Skeletal muscle cell (primary cell): ENCODE results near the gene METTL14.

Experiments
- DNase-seq: peaks from one replicate; pipeline ENCODE4 v3.0.0-alpha.2; 2010; ENCODE audit warnings: low read depth
- H3K4me3 ChIP-seq: 2 replicates; pipeline ENCODE4 v1.5.1; 2011; ENCODE audit warnings: low read depth, mild to moderate bottlenecking, control low read depth, low read length, moderate library complexity

Gene METTL14

DNA sequence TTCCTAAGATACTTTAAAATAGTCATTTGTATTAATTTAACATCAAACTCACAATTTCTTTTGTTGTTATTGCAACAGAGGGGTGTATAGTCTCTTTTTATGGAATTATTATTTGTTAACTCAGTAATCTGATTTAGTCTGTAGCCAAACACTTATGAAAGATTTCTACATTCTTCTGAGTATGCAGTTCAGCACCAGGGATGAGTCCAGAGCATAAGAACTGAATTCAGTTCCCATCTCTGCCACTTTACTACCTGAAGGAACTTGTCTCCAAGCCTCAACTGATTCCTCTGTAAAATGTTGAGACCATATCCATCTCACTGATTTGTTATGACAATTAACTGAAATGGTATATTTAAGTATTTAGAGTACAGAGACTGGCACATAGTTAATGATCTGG is 45.5 kb downstream of the METTL14 start:
- no peak for DNase-seq
- H3K4me3 ChIP-seq: no peak overlapping the region

DNA sequence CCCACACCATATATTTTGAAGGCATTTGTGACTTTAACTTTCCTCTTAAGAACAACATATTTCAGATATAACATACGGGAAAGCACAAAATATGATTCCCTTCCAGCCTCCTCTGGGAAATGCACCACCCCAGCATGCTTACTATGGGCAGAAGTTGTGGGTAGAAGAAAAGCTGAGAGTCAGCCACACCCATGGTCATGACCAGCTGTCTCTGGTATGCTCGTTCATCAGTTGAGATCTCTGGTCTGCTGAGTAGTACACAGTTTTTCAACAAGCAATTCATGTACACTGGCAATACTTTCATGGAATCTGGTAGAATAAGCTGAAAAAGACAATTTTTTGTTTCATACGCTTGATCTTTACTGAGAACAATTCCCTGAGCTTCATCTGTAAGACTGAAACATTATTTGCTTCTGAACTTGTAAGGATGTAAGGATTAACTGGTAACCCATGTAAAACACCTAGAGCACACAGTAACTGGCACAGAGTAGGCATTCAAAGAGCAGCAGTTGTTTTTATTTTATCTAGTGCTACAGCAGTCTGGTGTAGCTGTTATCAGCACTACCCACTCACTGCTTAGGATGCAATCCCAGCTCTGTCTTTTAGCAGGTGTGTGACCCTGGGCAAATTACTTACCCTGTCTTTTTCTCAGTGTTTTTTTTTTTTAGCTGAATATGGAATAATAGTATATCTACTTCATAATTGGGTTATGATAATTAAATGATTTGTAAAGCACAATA is 47.6 kb downstream of the METTL14 start:
- DNase-seq: no peak
- H3K4me3 ChIP-seq: no peak overlapping the region

DNA sequence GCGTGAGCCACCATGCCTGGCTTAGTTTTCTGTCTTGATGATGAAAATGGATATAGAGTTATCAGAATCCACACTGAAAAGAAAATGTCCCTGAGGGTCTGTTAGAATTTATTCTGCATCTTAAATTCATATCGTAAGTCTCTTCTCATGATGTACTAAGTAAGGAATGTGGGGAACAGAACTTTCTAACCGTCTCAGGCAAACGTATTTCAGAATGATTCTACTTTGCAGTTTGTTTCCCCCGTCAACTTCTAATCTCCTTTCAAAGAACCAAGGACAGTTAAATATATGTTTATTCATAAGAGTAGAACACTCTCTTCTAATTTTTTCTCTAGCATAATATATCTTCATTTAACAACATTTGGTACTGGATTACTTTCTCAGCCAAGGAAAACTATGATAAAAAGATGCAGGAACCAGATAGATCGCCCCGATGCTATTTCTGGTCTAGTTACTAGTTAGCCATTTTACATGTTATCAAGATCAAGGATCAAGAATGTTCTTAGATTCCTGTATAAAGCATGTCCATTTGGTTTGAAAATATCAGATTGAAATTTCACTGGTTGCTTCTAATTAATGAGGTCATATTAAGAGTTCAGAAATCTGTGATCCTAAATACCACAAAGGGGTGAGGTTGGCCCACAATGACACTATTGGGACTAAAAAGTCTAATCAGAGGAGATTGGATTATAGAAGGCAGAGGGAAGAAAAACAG is 49.5 kb downstream of the METTL14 start:
- DNase-seq: no peak
- H3K4me3 ChIP-seq: no peak overlapping the region

DNA sequence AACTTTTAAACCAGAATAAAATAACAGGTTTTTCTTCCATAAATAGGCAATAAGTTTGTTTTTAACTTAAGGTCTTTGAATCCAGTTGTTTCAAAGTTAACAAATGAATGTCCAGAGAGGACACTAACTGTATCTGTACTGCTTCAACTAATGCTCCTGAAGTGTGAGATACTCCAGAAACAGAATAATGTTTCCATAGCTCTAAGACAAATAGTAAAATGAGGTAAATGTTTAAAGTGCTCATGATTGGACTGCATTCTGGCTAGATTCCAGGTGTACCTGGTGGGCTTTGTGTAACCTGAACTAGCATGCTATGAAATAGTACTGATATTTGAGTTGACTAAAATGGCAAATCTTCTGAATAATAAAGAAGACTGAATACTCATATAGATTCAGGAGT is 51.7 kb downstream of the METTL14 start:
- no peak overlapping the region for H3K4me3 ChIP-seq
- DNase-seq: no peak

DNA sequence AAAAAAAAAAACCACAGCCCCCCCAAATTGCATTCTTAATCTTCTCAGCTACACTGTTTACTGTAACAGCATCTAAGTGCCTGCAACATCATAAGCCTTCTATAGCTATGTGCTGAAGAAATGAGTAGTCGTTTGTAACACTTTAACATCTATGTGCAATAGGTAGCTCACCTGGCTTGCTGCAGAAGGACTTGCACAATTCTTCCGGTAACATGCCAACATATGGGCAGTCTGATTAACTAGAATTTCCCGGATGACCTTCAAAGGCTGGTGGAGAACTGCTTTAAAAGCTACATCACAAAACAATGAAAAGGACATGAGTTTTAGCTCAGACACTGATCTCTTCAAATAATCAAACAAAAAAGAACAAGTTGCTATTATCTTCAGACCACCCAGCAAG is 52.9 kb downstream of the METTL14 start:
- no peak for DNase-seq
- H3K4me3 ChIP-seq: no peak overlapping the region

DNA sequence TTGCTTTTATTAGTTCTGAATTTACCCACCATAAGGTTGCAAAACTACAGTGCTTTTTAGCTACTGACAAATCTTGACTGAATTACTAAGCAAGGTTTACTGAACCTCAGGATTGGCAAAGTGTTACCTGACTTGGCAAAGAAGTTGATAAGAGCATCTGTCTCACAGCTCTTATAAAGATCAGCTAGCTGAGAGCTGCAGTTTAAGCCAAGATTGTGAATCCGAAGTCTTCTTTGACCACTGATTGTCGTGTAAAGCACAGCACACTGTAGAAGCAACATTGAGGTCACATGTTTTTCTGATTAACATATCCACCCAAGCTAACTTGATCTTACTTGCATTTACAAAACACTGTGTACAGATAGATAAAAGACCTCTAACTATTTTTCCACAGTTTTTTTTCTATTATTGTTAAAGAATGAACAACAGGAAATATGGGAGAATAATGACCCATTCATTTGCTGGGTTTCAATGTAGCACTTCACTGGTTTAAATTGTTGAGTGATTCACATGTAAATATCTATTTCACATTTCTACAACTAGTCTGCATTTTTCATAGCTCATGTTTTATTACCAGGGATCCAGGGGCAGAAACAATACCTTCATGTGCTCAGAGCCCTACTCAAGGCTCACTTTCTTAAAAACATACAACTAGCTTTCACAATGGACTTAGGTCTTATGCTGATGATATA is 54.0 kb downstream of the METTL14 start:
- no peak for DNase-seq
- no peak overlapping the region for H3K4me3 ChIP-seq

DNA sequence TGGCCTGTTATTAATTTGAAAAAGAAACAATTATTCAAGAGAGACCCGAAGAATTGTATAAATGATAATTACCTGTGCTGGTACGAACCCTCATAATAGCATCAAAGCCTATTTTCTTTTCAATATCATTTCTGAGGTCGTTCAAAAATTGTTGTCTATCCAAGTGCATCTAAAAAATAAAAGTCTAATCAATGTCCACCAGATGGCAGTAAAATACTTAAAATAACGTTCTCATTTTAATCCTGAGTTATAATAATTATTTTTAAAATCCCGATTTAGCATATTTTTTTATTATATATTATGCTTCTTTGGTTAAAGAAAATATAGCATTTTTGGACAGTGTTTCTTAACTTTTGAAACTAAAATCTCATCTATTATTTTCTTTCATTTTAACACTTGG is 55.7 kb downstream of the METTL14 start:
- no peak overlapping the region for H3K4me3 ChIP-seq
- no peak for DNase-seq

DNA sequence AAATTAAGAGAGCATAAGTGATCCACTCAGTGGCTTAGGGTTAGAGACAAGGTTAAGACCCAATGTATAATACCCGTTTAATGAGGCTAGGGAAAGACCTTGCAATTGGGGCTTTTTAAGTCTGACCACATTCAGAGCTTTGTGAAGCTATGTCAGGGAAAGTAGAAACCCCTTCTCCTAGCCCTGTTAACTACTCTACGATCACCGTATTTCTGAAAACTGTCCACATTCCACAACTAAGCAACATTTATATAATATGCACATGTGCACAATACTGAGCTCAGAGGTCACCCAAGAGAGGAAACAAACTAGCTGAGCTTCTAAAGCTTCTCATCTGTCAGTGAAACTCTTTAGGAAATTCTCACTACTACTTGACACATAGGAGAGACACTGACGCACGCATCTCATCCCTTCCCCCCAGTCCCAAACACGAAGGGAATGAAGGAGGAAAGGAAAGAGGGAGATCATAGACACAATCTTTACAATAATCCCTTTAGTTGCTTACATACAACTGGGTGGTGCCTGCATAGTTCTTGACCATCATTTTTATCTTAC is 56.2 kb downstream of the METTL14 start:
- H3K4me3 ChIP-seq: no peak overlapping the region
- DNase-seq: no peak

DNA sequence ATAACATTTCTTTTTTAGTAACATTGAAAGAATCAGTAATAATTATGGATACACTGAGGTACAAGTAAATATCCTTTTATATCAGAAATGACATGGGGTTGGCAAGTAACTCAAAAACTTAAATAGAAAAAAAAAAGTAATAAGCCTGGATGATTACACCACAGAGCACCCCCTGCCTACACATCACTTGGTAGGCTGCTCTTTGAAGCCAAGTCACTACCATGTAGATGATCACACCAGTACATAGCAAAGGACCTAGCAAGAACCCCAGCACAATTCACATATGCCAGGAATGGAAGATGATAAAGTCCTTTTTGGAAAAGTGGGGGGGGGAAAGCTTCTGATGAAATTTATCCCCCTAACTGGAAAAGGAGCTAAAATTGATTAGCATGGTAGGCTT is 56.9 kb downstream of the METTL14 start:
- DNase-seq: no peak
- H3K4me3 ChIP-seq: no peak overlapping the region

DNA sequence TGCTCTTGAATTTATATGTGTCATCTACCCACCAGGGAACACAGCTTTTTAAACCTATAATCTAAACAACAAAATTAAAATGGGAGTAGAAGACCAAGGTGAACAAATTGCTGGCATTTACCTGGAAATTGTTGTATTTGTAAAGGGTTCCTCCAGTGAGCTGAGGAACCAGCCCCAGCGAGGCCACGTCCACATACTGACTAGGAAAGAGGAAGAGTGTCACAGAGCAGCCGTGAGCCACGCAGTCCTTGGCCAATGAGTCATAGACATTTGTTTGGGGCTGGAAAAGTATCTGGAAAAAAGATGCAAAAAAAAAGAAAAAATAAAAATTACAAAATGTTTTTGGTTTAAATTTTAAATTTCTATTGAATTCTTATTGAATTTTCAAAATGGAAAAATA is 58.7 kb downstream of the METTL14 start:
- DNase-seq: no peak
- no peak overlapping the region for H3K4me3 ChIP-seq

DNA sequence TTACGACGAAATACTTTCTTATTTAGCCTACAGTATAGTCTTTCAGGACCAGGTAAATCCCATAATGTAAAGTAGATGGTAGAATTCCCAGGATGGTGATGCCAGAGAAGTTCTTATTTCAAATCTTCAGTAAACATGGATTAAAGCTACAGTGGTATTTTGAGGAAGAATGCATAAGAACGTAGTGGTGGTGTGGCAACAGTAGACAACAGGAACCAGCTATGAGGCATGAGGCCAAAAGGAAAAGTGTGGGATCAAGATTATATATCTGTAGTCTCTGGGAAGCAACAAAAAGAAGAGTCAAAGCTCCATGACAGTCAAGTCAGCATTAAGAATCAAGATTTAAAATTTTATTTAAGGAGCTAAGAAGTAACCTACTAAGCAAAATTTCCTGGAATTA is 60.2 kb downstream of the METTL14 start:
- H3K4me3 ChIP-seq: no peak overlapping the region
- DNase-seq: no peak

DNA sequence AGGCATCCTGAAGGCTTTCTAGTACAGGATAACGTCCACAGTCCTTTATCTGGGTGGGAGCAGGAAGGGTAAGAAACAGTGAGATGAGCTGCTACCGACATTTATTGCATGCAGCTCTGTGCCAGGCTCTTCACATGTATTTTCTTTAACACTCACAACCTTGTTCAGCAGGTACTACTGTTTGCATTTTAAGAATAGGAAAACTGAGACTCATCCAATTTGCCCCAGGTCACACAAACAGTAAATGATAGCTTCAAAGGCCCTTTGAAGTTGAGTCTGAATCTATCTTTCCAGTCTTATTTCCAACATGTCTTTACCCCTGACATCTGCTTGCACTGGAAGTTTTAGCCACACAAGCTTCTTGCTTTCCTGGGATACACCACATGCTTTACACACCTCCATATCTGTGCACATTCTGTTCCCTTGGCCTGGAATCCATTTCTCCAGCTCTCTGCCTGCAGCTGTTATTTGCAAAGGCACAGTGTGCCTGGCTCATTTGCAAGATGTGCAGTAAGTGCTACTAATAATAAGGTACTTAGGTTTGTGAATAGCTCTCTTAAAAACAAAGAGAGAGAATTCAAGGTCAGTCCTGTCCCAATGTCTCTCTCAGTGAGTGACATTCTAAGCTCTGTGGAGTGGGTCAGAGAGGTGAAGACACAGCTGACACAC is 61.2 kb downstream of the METTL14 start:
- no peak overlapping the region for H3K4me3 ChIP-seq
- DNase-seq: no peak

DNA sequence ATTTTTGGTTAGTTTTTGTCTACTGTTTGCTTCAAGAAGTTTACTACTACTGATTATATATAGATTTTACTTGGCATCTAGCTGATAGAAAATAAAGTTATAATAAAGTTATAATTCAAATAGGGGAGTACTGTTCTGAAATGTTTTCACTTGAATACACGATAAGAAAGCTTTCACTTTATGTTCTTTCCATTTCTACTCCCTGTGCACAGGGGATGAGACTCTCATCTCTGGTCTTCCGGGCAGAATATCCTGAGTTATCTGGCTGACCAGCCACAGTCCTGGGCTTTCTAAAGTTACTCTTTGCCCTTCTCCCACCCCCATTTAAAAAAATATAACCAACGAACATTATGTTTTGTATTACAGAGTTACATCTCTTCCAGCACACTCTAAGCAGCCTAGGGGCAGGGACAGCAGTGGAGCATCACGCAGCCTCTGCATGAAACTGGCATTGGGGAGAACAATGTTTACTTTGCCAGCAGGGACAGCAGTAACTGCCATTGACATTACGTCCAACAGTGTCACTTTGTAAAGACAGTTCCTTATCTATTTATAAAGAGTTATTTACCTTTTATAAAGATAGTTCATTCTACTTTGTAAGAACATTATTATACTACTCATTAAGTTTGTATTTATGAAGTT is 64.3 kb downstream of the METTL14 start:
- H3K4me3 ChIP-seq: no peak overlapping the region
- no peak for DNase-seq

DNA sequence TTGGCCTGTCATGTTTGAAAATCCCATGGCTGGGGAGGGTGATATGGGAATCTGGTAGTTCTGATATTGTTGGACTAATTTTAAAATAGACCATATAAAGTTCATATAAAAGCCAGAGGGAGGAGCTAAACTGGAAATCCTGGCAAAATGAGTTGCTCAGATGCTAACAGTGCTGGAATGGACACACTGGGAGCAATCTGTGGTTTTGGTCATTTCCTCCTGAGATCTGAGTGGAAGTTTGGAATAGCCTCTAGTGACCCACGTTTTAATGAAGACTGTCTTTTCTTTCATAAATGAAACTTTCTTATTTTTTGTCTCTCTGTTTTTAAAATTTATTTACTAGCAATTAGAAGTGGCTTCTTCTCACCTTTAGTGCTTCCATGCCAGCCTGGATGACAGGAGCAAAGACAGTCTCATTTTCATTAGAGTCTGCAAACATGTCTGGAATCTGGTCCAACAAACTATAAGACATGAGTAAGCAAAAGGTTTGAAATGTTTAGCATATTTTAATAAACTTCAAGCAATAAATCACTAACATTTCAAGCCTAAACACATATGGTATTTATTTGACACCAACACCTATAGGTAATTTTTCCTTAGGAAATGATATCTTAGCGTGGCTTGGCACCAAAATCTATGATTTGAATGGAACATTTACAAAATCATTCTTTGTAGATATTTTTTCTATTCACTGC is 66.6 kb downstream of the METTL14 start:
- DNase-seq: no peak
- no peak overlapping the region for H3K4me3 ChIP-seq

DNA sequence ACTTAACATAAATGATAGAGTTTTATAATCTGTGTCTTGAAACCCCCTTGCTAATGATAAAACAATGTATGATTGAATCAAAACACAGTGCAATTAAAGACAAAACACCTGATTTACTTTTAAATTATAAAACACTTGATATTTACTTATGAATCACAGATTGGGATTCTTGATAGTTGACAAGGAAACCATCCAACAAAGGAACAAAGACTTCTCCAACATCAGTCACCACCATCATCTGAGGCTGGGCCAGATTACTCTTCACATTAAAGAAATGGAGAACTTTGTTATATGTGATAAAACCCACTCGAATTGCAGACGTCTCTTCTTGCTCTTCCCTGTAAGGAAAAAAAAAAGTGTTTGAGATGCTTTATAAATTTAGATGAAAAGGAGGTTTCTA is 67.4 kb downstream of the METTL14 start:
- no peak for DNase-seq
- no peak overlapping the region for H3K4me3 ChIP-seq

DNA sequence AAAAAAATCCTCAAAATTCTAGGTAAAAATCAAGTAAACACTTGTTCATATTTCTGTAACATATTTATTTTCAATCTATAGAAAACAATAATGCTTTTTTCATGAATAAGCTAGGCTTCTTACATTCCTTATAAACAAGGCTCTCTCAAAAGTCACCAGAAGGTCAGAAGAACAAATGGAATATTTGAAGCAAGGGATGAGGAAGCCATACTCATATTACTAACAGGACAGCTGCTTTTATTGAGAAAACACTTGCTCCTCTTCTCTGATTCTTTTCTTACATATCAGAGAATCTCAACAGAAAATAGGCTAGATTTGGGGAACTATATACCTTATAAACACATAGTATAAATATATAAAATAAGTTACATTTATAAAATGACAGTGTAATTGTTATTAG is 67.9 kb downstream of the METTL14 start:
- no peak overlapping the region for H3K4me3 ChIP-seq
- no peak for DNase-seq

DNA sequence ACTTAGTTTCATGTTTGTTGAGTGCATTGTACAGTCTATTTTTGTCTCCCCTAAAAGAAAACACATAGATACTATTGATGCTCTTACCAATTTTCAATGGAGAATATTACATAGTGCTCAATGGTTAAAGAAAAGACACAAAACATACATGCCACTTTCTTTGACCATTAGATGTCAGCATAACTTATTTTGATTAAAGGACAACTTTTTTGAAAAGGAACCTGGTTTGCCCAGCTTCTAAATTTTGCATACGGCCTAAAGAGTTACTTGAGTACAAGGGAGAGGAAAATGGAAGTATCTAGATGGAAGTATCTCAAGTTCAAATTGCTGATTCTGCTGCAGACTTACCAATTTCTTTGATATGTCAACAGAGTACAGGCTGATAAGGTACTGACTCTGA is 68.5 kb downstream of the METTL14 start:
- DNase-seq: no peak
- no peak overlapping the region for H3K4me3 ChIP-seq

DNA sequence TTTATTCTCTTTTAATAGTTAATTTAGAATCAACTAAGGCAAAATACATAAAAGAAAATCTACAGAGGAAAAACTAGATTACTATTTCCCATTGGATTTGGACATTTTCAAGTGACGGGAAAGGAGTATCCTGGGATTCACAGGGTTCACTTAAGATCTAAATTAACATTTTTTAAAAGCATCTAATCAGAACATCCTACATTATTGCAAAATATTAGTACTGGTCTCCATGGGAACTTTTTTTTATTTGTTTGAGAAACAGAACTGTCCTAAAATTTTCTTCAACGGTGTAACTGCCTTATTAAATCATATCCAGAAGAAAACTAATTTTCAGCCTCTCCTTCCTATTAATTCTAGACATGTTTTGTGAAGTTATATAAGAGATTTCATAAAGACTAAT is 69.7 kb downstream of the METTL14 start:
- no peak overlapping the region for H3K4me3 ChIP-seq
- no peak for DNase-seq
